Smooth muscle cell (in vitro differentiated cells): ENCODE data around the gene INTS15. TPM values are rescaled to one million over a fixed set of nuclear protein-coding genes. Genes with fewer than 3 reads are reported as not detected.
"Not testable (repeated sequence)": the region's sequence is repeated elsewhere in the genome, so short reads cannot be mapped to it uniquely, and the experiment has no call there.

Experiments used
- DNase-seq: peaks from one replicate; lab custom pipeline; 2025; ENCODE audit not compliant: unreplicated experiment; lab: John Stamatoyannopoulos, UW
- H2AFZ ChIP-seq: fragments of 200-600 bp; sonication (generic); 2 replicates; pipeline ENCODE4 v1.6.0; 2016; ENCODE audit warnings: antibody characterized with exemption, low read depth, mild to moderate bottlenecking
- H3F3A ChIP-seq: fragments of 200-600 bp; sonication (generic); 2 replicates; pipeline ENCODE4 v1.6.0; 2017; ENCODE audit warnings: antibody characterized with exemption, low read depth
- H3K27ac ChIP-seq: fragments of 200-600 bp; sonication (generic); 2 replicates; pipeline ENCODE4 v1.5.1; 2016; ENCODE audit warnings: low read depth, mild to moderate bottlenecking
- H3K27me3 ChIP-seq: fragments of 200-600 bp; sonication (generic); 2 replicates; pipeline ENCODE4 v1.6.1; 2016; ENCODE audit warnings: low read depth, mild to moderate bottlenecking
- H3K36me3 ChIP-seq: fragments of 200-600 bp; sonication (generic); 2 replicates; pipeline ENCODE4 v1.5.1; 2016; ENCODE audit warnings: low read depth
- H3K4me1 ChIP-seq: fragments of 200-600 bp; sonication (generic); 2 replicates; pipeline ENCODE4 v1.5.1; 2016; ENCODE audit warnings: low read depth
- H3K4me2 ChIP-seq: fragments of 200-600 bp; sonication (generic); 2 replicates; pipeline ENCODE4 v1.6.0; 2016; ENCODE audit warnings: mild to moderate bottlenecking
- H3K4me3 ChIP-seq: fragments of 200-600 bp; sonication (generic); 2 replicates; pipeline ENCODE4 v1.5.1; 2016; ENCODE audit warnings: mild to moderate bottlenecking
- H3K79me2 ChIP-seq: fragments of 200-600 bp; sonication (generic); 2 replicates; pipeline ENCODE4 v1.6.0; 2016; ENCODE audit warnings: low read depth, mild to moderate bottlenecking
- H3K9ac ChIP-seq: fragments of 200-600 bp; sonication (generic); 2 replicates; pipeline ENCODE4 v1.6.0; 2016; ENCODE audit warnings: low read depth
- H3K9me3 ChIP-seq: fragments of 200-600 bp; sonication (generic); replicated peaks from 2 replicates; pipeline ENCODE4 v1.5.1; 2016; ENCODE audit warnings: low read depth
- H4K20me1 ChIP-seq: fragments of 200-600 bp; sonication (generic); 2 replicates; pipeline ENCODE4 v1.6.0; 2016; ENCODE audit warnings: low read depth
- CTCF ChIP-seq: fragments of 200-600 bp; sonication (generic); IDR thresholded peaks from 2 replicates; pipeline ENCODE4 v1.5.1; 2017; ENCODE audit warnings: borderline replicate concordance, mild to moderate bottlenecking, antibody characterized with exemption; ENCODE audit not compliant: insufficient read depth, poor library complexity, severe bottlenecking
- WGBS: methylation state at CpG from one replicate; pipeline ENCODE4 v1.1.7; 2016; ENCODE audit warnings: low lambda C conversion rate; 5-methylcytosine and 5-hydroxymethylcytosine counted together
- polyA plus RNA-seq: library from polyadenylated mRNA; unstranded; fragments of >200 nt; fragmentation: Nextera tagmentation; extraction: Ambion mirVana; gene quantifications from 2 replicates; pipeline ENCODE4 v1.2.1, GENCODE V29; 2016
- total RNA-seq: library from RNA; depleted of rRNA; stranded (reverse); fragments of >200 nt; gene quantifications from 2 replicates; pipeline ENCODE4 v1.2.3, GENCODE V29; 2014

INTS15 gene
- total and polyA plus RNA-seq, 2 experiments from 2014 or later = 14.7 to 25.9 TPM

DNA sequence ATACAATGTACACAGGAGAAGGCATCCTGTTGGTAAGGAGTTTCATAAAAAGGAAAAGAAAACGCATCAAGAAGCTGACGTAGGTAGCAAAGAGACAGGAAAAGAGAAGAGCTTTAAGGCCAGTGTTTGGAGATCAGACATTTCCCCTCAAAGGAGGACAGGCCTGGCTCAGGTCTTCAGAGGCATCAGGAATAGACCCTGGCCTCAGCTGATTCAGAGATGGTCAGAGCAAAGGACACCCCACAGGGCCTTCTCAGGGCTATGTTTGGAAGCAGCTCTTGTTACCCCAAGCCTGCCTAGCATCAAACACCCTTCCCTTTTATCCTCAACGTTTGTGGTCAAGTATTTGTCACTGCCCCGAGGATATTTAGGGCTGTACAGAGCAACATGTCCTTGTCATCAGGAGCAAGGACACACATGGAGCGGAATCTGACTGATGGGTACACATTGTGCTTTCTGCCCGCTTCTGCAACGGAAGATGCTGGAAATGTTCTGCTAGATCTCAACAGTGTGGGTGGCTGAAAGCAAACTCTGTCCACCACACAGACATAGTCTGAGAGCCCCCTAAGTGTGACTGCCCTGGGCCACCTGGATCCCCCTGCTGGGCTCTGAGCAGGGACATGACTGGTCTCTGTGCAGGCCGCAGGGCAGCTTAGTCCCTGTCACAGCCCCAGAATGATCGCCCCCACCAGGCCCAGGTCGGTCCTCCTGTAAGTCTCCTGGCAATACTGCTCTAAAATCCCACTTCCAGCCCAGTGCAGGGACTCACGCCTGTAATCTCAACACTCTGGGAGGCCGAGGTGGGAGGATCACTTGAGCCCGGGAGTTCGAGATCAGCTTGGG, 13.6 kb upstream of the INTS15 start:
- H3K9me3 ChIP-seq = no peaks in the 10 kb centered on the region
- no peak for TF ChIP-seq CTCF
- H3K27ac ChIP-seq = no peak overlapping the region
- H3F3A ChIP-seq = no peaks in the 10 kb centered on the region
- no peaks in the 10 kb centered on the region for H4K20me1 ChIP-seq
- WGBS = 85% methylated on average over 14 of the region's 14 CpGs
- H3K79me2 ChIP-seq = no peaks in the 10 kb centered on the region
- H3K4me1 ChIP-seq = peaks cover 6% of the 10 kb centered on the region
- H2AFZ ChIP-seq = no peak overlapping the region
- H3K27me3 ChIP-seq = no peaks in the 10 kb centered on the region
- H3K4me2 ChIP-seq = peak overlapping the region; percentile 95
- no peak for DNase-seq
- no peak overlapping the region for H3K9ac ChIP-seq
- H3K4me3 ChIP-seq = peak overlapping the region; percentile 72
- no peaks in the 10 kb centered on the region for H3K36me3 ChIP-seq

GRCh38 chr7:6576867-6577368, 12.9 kb upstream of the INTS15 start:
- DNase-seq, H3K4me1 ChIP-seq, H3K36me3 ChIP-seq, H3K9me3 ChIP-seq, H3K27me3 ChIP-seq, H3K79me2 ChIP-seq, H3F3A ChIP-seq, H4K20me1 ChIP-seq: not testable (repeated sequence)
- H3K4me3 ChIP-seq = peak overlapping the region; percentile 72
- peak overlapping the region; percentile 95 for H3K4me2 ChIP-seq
- peak overlapping the region; percentile 94 for H3K9ac ChIP-seq
- H2AFZ ChIP-seq = peak overlapping the region; percentile 86
- 38% methylated on average over 14 of the region's 14 CpGs for WGBS
- H3K27ac ChIP-seq = peak overlapping the region; percentile 88

DNA sequence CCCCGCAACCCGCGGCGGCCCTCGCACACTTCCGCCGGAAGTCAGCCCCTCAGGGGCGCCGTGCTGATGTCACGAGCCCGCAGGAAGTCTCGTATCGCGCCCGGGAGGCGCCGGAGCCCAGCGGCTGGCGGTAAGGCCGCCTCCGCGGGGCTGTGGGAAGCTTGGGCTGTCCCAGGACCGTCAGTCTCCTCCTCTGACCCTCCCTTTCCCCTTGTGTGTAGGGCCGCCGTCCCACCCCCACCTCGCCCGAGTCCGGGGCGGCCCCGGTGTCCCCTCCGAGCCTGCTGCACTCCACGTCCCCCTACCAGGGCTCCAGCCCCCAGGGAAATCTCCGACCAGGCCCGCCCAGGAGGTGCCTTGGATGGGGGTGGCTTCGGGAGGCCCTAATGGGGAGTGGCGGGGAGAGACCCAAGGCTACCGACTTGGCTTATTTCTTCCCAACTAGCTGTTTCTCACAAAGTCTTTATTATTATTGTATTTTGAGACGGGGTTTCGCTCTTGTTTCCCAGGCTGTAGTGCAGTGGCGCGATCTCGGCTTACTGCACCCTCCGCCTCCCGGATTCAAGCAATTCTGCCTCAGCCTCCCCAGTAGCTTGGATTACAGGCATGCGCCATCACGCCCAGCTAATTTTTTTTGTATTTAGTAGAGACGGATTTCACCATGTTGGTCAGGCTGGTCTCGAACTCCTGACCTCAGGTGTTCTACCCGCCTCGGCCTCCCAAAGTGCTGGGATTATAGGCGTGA, 12.3 kb upstream of the INTS15 start, which contains the start of gene ZDHHC4:
Gene ZDHHC4, plus strand, starts transcription at position 86 of the 745 bp plus-strand sequence. CDS start 3,108 bp downstream, outside the sequence.
- Histone ChIP-seq H3K27me3 (no peaks in the 10 kb centered on the region), H3K4me3 (peak within 1 kb of the TSS; percentile 72), H3K4me1 (peaks cover 6% of the 10 kb centered on the region), H3F3A (no peaks in the 10 kb centered on the region), H2AFZ (peak within 1 kb of the TSS; percentile 86), H3K79me2 (no peaks in the 10 kb centered on the region), H3K9me3 (no peaks in the 10 kb centered on the region), H4K20me1 (no peaks in the 10 kb centered on the region), H3K27ac (peak within 1 kb of the TSS; percentile 88), H3K36me3 (peaks cover 10% of the 10 kb centered on the region), H3K4me2 (peak within 1 kb of the TSS; percentile 95), H3K9ac (peak within 1 kb of the TSS; percentile 94)
- peak; percentile 38 for DNase-seq
- TF ChIP-seq CTCF = no peak
- WGBS = 28% methylated on average over 40 of the region's 51 CpGs
